GM19025 (cell line): Measurements from ENCODE around the gene KCNMB1.
A peak's percentile ranks its signal among the peaks of the same experiment; 100 is the strongest.

Source experiments
- ATAC-seq: cut with Tn5 transposase; IDR thresholded peaks from one replicate; pipeline ENCODE4 v1.9.1; 2021; ENCODE audit warnings: mild to moderate bottlenecking, low read depth, moderate library complexity; ENCODE audit not compliant: unreplicated experiment

Gene KCNMB1

DNA sequence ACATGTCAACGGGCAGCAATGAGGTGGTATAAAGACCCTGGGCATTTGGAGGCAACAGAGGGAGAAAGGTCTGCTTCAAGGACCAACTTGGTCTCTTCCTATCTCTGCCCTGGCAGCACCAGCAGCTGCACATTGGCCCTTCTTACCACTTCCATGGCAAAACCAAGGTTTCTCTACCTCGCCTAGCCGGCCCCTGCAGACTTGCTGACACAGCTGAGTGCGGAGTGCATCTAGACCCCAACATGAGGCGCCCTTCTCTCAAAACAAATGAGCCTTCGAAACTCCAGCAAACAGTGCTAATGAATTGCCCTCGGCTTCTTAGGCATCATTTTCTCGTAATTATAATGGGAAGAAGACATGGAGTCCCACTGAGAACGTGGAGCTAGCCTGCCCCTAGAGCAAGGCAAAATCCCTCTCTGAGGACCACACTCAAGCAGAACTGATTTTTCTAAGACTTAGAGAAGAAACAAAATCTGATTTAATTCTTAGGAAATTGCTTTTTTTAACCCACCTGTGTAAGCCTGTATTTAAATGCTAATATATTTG lies 42.1 kb downstream of the KCNMB1 start:
- ATAC-seq = no peak

DNA sequence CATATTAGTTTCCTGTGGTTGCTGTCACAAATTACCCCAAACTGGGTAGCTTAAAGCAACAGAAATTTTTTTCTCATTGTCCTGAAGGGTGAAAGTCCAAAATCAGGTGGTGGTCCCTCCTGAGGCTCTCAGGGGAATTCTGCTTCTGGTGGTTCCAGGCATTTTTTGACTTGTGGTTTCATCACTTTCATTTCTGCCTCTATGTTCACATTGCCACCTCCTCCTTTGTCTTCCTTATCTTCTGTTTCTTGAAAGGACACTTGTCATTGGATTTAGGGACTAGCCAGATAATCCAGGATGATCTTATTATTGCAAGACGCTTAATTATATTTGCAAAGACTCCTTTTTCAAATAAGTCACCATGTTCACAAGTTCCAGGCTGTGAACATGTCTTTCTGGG lies 43.2 kb downstream of the KCNMB1 start:
- ATAC-seq = no peak

DNA sequence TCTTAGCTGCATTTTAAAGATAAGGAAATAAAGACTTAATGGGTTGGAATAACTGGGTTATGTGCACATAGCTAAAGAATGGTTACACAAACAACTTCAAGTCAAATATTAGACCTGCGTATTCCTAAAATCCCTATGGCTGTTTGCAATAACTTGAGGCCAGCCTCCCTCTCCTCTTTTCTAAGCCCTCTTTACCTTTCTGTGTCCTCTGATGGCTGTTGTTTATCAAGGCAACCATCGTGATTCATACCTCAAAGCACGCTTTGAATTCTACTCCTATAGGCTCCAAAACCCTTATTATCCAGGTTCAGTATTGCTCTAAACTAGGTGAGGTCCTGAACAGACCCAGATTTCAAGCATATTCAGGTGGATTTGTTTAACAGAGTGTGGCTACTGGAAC lies 46.0 kb downstream of the KCNMB1 start:
- no peak for ATAC-seq

DNA sequence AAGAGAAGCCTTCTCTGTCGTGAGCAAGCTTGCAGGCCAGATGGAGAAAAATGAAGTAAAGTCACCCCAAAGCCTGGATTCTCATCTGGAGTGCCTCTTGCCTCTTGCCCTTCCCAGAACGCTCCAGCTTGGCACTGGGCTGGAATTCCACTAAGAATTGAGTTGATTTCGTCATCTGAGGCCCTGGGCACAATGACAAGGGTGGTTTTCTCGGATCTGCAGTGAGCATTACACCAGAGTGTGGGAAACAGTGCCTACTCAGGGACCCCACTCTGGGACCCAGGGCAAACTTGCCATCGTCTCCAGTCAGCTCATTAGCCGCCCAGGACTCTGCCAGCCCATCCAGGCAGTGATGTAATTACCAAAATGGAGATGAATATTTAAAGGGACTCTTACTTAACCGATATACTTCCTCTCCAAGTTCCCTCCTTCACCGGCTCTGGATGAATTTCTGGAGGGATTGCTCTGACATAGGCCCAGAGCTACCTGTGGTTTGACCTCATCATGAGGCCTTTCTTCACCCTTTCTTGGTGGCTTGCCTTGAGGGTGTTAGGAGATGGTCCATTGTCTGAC lies 46.9 kb downstream of the KCNMB1 start:
- ATAC-seq = no peak

DNA sequence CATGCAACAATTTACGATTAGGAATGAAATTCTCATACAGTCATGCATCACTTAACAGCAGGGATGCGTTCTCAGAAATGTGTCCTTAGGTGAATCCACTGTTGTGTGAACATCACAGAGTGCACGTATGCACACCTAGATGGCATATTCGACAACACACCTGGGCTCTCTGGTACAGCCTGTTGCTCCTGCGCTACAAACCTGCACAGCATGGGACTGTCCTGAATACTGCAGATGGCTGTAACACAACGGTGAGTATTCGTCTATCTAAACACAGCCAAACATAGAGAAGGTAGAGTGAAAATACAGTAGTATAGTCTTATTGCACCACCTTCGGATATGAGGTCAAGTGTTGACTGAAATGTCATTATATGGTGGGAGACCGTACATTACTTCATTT lies 47.6 kb downstream of the KCNMB1 start:
- ATAC-seq = no peak

DNA sequence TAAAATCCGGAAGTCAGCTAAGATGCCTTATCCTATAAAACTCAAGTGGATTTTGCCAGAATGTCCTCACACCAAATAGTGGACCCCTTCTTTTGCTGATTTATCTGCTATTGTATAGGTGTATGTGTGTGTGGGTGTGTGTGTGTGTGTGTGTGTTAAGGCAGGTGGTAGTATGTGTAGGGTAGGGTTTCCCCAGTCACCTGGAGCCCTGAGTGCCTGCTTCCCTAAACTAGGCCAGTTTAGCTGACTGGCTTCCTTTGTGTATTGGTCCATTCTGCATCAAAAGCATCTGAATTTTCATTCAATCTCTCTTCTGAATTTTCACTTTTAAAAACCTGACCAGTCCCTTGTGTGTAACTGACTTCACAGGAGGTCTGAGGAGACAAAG lies 49.4 kb downstream of the KCNMB1 start:
- no peak for ATAC-seq

DNA sequence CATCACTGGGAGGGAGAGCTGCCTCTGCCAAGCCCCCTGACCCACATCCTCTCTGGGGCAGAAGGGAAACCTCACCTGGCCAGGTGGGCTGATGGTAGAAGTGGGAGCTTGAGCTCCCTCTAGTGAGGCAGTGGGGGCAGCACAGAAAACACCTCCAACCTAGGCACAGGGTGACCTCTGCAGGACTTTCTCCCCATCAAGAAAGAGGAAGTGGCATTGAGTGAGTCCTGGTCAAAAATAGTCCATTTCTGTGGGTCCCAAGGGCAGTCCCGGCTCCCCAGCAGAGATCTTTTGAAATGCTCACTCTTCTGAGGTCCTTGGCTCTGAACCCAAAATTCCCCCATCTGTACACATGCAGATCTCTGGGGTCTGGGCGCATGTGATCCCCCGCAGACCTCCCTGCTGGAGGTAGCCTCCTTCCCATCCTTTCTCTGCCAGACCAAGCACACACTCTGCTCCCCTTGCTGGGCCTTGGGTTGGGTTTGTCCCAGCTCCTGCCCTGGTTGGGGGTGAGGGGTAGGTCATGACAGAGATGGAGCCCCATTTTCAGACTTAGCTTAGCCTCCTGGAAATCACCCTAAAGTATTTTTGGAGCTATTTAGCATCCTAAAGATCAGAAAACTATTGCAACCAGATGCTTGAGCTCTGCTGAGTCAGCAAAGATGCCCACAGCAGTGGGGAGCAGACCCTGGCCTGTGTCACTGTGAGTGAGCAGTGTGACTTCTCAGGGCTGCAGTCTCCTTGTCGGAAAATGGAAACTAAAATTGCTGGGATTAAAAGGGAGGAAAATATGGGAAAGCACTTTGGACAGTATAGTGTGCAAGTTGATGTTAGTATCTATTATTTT lies 50.0 kb downstream of the KCNMB1 start:
- peak; percentile 75 for ATAC-seq

DNA sequence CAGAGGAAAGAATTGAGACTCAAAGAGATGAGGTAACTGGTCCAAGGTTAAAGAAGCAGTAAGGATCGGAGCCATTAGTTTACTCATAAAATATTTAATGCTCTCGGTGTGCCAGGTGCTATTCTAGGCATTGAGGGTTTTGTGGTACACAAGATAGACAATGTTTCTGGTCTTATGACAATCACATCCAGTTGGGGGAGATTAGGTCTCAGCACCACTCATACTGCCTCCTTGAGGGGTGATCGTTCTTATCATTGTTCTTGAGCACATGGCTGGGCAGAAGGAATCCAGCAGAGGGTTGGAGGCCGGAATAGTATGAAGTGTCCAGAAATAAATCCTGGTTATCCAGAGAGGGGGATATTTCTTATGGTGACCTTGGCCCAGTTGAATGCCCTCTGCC lies 50.9 kb downstream of the KCNMB1 start:
- no peak for ATAC-seq

DNA sequence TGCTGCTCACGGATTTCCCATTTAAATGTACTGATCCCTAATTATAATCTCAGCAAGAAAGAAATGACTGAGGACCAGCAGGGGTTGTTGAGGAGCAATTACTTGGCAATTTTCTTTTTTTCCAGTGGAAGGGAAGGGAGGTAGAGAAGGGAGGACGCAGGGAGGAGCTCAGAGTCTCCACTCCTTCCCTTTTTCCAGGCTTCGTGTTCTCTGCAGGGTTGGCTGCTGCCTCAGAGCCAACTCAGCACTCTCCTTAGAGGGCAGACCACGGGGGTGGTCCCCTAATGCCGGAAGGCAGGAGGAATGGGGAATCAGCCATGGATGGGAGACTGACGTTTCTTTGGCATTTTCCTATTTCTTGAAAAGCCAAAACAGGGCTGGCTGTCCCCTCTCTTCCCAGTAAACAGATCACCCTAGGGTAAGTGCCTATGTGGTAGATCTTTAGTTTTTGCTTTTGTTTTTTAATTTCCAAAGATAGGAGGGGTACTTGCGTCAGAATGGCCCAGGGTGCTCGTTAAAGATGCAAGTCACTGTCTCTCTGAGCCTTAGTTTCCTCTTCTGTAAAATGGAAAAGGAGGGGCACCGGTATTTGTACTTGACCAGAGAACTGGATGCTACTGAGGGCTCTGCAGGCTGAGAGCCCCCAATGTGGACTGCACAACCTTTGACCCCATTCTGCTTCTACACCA lies 52.0 kb downstream of the KCNMB1 start:
- no peak for ATAC-seq

DNA sequence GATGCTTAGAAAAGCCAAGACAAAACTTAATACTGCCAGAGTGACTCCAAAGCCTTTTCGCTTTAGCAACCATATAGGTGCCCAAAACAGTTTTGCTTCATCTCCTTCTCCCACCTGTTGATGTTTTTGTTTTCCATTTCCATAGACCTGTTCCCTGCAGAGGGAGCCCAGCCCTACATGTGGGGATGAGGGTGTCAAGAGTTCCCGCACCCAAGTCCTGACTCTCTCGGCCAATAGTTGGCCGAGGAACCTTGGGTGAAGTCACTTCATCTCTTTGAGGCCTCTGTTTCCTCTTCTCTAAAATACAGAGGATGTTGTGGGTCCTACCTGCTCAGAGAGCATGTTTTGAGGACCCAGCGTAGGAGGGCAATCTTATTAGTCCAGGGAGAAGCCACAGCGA lies 53.1 kb downstream of the KCNMB1 start:
- ATAC-seq = no peak

DNA sequence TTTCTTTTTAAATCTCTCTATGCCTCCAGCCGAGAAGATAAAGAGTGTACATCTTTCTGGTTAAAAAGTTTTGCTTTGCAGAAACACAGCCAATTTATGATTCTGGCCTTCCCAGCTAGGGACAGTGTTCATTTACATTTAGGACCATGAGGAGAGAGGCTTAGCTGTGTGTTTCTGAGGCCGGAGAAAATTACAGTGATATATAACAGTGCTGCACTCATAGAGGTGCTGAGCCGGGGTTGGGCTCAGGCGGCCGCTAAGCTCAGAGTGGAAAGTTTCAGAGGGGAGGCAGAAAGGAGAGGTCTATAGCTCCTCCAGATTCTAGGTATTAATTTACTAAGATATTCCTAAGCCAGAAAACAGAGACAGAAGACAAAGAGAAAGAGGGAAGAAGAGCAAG lies 54.5 kb downstream of the KCNMB1 start:
- no peak for ATAC-seq

DNA sequence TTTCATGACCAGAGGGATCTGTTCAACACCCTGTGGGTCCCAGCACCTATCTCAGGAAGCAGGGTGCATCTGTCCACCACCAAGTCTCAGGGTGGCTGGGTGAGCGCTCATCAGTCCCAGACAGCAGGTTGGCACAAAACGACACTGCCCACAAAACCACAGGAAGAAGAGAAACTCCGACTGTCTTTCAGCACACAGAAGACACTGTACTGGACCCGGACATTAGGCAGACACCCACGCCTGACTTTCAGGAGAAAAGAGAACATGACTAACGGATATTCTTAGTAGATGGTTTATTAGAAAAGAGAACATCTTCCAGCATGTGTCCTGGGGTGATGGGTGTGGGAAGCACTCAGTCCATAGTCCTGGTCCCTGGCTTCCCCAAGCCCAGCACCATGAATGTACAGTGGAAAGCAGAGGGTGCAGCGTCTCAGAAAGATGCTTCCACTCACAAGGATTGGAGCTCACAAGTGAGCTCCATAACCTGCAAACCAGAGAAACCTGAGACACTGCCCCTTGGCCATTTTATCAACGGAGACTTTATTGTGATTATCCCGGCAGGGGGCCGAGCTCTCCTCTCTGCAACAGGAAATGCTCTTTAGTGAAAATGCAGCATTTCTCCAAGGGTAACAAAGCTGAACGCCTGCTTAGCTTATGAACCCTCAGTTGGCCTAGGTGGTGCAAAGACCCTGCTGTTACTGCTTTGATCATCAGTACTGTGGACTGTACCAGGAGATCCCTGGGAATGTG lies 55.8 kb downstream of the KCNMB1 start:
- peak; percentile 47 for ATAC-seq

DNA sequence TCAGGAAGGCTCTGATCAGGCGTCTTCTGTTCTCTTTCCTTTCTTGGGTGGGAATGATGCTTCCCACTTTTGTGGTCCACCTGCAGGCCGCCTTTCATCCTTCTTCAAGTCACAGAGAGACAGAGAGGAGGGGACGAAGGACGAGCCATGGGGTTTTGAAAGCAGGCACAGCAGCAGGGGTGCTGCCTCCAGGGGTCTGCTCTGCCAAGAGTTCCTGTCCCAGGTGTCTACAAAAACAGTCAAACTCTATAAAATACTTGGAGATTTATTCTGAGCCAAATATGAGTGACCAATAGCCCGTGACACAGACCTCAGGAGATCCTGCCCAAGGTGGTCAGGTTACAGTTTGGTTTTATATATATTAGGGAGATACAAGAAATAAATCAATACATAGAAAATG lies 57.1 kb downstream of the KCNMB1 start:
- ATAC-seq = no peak

DNA sequence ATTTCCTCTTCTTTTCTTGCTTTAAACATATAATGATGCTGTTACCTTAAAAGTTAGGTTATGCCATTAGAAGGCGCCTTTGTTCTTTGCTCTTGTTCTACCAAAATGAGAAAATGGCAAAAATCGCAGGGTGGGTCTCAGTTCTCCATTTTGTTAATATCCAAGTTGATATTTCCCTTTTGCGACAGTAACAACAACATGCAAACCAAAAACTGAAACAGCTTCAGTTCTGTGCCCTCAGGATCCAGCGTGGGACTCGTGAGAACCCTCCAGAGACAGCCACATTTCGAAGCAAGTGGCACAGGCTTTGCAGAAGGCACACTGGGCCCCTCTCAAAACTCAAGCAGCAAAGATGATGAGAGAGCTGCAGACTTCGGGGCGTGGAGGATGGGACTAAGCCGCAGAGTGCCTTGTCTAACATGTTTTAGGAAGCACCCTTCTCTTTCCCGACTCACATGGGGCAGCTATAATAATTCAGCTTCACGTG lies 58.6 kb downstream of the KCNMB1 start:
- no peak for ATAC-seq

DNA sequence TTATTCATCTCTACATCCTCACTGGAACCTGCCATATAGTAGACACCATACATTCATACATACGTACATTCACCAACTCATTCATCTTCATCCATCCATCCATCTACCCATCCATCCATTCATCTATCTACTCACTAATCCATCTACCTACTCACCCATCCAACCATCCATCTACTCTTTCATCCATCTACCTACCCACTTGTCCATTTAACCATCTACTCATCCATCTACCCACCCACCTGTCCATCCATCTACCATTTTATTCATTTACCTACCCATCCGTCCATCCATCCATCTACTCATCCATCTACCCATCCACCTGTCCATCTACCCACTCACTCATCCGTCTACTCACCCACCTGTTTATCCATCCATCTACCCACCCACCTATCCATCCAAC lies 59.6 kb downstream of the KCNMB1 start:
- ATAC-seq = no peak

DNA sequence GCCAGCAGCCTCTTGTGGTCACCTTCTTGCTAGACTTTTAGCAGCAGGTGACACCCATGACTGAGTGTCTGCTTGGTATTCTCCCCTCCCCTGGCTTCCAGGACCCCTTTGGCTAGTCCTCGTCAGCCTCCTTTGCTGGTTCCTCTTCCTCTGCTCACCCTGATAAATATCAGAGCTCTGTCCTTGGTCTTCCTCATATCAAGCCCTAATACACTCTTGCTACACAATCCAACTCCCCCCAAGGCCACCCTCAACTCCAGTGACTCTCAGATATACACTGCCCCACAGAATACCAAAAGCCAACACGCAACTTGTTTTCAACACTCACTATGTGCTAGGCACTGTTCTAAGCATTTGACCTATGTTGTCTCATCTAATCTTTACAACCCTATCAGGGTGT lies 61.3 kb downstream of the KCNMB1 start:
- ATAC-seq = no peak

DNA sequence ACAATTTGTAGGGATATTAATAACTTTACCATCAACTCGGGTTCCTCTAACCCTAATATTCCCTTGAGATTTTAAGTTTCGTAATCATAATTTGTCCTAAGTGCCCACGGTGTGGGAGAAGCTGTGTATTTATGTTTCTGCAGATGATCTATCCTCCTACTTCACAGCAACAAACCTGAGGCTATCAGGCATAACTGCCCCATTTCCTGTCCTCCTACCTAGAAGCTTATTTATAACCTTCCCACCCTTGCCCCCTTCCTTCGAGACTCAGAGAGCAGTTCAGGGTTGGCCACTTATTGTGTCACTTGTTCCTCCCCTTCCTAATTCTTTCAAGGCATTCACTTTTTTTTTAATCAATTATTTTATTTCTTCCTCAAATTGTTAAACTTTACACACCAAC lies 62.0 kb downstream of the KCNMB1 start:
- ATAC-seq = no peak
